SH-SY5Y (cell line): ENCODE data around the gene RFPL3.
"Not testable (repeated sequence)": the region's sequence is repeated elsewhere in the genome, so short reads cannot be mapped to it uniquely, and the experiment has no call there.

ENCODE experiments used
- GATA2 ChIP-seq: IDR thresholded peaks from 2 replicates; pipeline ENCODE4 v1.6.1; 2011; ENCODE audit warnings: mild to moderate bottlenecking, low read depth, low read length
- GATA3 ChIP-seq: IDR thresholded peaks from 2 replicates; pipeline ENCODE4 v1.6.1; 2011; ENCODE audit warnings: low read depth, mild to moderate bottlenecking, low read length, moderate library complexity

Gene RFPL3

DNA sequence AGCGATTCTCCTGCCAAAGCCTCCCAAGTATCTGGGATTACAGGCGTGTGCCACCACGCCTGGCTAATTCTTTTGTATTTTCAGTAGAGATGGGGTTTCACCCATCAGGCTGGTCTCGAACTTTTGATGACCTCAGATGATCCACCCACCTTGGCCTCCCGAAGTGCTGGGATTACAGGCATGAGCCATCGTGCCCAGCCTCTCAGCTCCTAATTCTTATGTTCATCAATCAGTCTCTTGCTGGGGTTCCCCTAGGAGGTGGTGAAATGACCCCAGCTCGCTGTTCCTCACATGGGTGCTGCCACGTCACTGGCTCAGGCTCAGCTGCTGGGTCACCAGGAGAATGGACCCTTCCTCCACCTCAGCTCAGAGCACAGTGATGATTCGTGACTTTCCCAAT, at the start of gene RFPL3:
Gene RFPL3, plus strand, starts transcription at position 301 of the 400 bp plus-strand sequence. CDS start 205 bp downstream, outside the sequence.
- not testable (repeated sequence) for TF ChIP-seq GATA2, GATA3

DNA sequence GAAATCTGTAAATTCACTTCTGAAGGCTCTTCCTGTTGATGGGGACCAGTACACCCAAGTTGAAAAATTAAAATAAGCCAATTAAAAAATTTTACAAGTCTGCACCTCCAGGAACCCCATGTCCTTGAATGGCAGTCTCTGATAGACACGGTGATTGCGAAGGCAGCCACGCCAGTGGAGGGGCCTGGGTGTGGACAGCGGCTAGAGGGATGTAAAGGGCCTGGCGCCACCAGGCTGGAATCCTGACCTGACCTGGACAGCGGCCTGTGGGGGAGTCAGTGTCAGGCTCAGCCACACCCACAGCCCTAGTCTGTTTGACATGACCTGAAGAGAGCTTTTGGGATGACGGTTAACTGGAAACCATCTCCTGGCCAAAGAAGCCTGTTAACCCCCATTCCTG, 49.5 kb upstream of the RFPL3 start:
- TF ChIP-seq GATA3 (no peak), GATA2 (no peak)

DNA sequence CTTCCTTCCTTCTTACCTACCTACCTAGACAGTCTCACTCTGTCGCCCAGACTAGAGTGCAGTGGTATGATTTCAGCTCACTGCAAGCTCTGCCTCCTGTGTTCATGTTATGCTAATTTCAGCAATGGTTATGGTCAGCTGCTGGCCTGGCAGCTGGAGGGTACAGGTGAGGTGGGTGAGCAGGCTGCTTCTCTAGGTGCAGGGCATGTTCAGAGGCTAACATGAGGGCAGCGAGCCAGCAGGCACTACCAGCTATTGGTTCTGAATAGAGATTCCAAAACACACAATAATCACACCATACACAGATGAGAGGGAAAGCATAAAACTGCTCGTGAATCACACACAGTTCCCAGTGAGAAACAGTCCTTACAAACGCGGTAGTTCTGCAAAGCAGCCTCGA, 48.7 kb upstream of the RFPL3 start:
- TF ChIP-seq GATA2 (no peak), GATA3 (no peak)

DNA sequence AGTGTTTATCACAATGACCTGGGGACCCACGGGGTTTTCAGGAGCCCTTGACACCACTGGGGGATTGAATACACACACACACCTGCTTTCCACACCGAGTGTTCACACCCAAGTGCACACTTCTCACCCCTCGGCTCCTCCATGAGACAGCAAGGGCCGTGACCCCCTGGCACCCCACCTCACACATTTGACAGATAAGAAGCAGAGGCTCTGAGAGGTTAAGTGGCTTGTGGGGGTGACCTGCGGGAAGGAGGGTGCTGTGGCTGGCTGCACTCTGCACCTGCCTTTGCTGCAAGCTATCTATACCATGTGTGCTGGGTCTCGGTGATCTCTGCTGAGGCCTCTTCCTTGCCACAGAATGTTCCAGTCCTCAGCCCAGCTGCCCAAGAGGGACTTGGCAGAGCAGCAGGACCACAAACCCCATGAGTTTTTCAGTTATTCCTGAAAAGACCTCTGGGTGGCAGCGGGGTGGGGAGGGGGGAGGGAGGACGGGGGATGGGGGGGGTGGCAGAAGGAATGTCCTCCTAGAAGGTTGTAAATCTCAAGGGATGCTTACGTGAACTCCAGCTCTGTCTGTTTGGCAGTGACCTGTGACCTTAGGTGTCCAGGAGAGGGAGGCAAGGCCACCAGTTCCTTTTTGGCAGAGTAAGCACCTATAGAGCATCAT, 47.9 kb upstream of the RFPL3 start:
- no peak for TF ChIP-seq GATA3
- TF ChIP-seq GATA2, result no peak

DNA sequence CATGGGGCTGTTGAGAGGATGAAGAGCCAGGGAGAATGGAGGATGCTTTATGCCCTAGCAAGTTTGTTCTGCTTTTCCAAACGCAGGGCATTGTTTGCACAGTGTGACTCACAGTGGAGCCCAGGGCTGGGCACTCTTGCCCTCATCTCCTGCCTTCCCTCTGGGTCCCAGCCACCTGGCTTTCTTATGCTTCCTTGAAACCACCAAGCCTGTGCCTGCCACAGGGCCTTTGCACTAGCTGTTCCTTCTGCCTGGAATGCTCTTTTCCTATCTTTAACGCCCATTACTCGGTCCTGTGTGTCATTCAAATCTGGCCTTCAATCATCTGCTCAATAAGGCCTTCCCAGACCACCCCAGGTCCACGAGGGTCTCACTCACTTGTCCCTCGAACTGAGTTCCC, 46.9 kb upstream of the RFPL3 start:
- TF ChIP-seq GATA2 (no peak), GATA3 (no peak)

DNA sequence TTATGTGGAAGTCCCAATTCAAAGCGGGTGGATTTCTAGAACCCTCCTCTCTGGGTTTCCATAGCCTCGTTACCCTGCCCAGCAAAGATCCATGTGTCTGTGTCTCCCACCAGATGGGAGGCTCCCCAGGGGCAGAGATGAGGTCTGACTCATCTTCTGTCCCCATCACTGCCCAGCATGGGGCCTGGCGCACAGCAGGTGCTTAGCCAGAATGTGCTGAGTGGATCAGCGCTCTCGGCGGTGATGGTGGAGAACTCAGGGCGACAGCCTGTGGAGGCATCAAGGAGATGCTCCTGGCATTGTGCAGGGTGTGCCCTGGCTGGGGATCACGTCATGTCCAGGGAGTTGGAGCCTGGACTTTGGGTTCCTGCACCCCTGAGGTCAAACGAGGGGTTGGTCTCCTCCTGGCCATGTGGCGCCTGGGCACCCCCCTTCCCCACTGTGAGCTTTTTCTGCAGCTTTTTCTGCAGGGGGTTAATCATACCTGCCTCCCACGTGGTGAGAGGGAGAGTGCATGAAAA, 46.1 kb upstream of the RFPL3 start:
- TF ChIP-seq GATA2, result no peak
- no peak for TF ChIP-seq GATA3

DNA sequence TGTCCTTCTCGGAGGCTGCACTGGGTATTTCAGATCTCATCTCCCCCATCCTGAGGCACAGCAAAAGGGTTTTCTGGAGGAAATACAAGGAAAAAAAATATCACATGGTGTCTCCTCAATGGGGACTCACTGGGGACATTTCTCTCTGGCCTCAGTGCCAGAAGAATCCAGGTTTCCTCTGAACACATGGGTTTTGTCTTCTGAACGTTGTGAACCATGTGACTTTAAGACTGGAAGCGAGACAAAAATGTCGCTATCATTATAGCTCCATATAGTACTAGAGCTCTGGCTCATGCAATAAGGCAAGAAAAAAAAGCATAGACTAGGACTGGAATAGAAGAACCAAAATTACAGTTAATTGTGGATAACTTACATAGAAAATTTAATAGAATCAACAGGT, 44.9 kb upstream of the RFPL3 start:
- TF ChIP-seq GATA2 (no peak), GATA3 (no peak)

DNA sequence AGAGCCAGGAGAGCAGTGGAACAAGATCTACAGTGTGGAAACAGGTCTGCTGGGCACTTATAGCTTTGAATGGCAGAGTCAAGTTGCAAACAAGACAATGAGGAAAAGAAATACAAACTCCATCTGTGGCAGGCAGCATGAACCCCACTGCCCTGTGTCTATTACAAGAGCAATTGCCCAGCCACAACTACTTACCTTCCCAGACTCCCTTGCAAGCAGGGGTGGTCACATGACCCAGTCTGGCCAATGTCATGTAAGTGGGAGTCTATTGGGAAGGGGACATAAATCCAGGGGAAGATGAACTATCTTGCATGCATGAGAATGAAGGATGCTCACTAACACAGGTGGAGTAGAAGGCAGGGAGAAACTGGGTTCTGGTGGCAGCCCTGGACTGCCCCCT, 44.1 kb upstream of the RFPL3 start:
- no peak for TF ChIP-seq GATA2
- TF ChIP-seq GATA3, result no peak

DNA sequence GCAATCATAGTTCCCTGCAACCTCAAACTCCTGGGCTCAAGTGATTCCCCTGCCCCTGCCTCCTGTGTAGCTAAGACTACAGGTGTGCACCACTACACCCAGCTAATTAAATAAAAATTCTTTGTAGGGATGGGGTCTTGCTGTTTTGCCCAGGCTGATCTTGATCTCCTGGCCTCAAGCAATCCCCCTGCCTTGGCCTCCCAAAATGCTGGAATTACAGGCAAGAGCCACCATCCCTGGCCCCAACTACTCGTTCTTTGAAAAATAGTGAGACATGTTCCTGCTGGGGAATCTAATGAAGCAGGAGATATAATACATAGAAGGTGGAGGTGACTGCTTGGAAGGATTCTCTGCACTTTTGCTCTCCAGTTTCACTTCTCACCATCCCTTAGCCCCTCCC, 40.1 kb upstream of the RFPL3 start:
- TF ChIP-seq GATA3, result no peak
- TF ChIP-seq GATA2, result no peak

DNA sequence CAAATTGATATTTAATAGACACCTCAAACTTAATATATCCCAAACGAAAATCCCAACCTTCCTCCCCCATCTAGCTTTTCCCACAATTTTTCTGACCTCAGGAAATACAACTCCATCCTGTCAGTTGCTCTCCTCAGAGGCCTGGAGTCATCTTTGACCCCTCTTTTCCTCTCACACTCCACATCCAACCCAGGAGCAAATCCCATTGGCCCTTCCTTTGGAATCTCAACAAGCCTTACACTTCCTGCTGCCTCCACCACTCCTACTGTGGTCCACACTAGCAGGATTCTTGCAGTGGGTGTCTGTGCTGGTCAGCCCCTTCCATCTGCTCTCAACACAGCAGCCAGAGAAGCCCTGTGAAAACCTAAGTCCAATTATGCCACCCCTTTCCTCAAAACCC, 39.3 kb upstream of the RFPL3 start:
- TF ChIP-seq GATA2, result no peak
- TF ChIP-seq GATA3, result no peak

DNA sequence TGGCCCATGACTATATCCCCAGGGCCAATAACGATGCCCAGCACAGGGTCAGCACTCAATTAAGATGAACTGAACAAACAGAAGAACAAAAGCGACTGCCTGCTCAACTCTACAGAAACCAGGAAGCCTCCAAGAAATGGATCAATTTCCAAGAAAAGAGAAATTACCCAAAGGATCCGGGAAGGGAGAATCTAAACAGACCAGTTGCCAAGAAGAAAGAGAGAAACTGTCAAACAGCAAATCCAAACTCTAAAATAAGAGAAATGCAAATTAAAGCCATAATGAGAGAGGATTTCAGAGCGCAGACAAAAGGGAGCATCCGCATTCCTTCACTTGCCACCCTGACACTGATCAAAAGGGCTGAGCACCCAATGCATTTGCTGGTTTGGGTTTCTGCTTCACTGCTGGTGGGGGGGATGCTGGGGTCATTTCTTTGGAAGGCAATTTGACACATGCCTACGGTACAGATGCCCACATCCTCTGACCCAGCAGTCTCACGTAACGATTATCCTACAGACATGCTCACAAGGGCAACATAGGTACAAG, 37.7 kb upstream of the RFPL3 start:
- TF ChIP-seq GATA3 (no peak), GATA2 (no peak)

DNA sequence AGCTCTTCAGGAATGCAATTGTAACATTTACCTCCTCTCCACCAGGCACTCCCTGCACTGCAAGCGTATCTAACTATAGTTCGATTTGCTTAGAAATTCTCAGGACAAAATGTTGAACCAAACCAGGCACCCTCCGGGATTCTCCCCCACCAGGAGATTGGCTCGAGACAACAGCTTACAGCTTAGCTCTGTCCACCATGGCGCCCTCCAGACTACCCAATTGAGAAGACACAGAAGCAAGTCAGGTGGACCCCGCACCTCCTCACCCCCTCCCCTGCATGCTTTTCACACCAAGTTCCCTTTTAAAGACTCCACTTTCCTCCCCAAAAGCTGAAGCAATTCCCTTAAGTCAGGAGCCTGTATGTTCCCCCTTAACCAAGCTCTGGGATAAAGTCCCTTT, 34.7 kb upstream of the RFPL3 start:
- TF ChIP-seq GATA3 (no peak), GATA2 (no peak)

DNA sequence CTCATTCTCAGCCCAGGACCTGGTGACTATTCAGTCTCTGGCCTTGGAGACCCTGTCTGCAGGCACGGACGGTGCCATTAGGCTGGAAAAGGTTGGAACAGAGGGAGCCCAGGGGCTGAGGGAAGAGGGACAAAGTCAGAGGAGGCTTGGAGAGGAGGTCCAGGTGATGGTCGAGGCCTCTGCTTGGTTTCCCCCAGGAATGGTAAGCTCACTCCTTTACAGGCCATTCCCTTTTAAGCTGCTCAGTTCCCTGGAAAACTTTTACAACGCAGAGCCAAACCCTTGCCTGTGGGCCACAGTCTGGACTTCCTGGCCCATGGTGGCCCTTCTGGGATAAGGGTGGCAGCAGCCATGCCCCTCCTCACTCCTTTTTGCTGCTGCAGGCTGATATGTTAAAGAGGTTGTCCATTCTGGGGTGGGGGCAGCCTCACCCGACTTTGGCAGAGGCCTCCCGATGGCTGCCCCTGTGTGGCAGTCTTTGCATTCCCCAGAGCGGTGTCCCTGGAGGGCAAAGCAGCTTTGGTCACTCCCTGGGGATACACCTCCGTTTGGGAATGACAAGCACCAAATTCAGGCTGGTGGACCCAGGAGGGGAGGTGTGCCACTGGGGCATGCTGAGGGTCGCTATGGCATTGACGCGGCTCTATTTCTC, 34.0 kb upstream of the RFPL3 start:
- TF ChIP-seq GATA2 (no peak), GATA3 (no peak)

DNA sequence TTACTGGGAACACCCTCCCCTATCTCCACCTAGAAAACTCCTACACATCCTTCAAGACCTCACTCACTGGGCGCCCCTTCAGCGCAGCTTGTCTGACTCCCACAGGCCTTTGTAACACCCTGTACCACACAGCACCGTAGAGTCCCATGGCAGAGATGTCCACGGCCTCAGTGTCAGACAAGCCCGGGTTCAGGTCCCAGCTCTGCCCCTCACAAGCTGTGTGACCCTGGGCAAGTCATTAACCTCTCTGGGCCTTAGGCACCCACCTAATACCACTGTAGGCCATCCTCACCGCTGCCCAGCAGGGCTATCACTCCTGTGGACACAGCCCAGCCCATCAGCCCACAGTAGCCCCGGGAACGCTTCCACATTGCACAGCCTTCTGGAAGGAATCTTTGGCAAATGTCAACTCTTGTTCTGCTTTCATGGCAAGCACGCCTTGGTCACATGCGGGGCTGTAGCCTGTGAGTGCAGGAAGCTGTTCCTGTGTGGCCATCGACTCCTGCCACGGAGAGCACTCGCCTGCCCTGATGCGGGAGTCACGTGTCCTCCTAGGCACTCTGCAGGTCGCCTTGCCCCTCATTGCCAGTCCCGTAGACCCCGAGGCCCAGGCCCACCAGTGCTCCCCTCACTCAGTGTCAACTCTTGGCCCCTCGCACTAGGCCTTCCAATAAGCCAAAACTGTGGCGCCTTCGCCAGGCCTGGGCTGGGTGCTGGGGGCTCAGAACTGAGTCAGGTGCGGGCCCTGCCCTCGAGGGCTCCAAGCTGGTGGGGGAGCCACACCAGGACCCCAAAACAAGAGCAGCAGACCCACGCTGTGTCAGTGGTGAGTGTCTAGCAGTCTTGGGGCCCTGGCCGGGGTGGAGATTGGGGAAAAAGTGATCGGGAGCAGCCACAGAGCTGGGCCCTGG, 32.9 kb upstream of the RFPL3 start:
- TF ChIP-seq GATA3 (no peak), GATA2 (no peak)

DNA sequence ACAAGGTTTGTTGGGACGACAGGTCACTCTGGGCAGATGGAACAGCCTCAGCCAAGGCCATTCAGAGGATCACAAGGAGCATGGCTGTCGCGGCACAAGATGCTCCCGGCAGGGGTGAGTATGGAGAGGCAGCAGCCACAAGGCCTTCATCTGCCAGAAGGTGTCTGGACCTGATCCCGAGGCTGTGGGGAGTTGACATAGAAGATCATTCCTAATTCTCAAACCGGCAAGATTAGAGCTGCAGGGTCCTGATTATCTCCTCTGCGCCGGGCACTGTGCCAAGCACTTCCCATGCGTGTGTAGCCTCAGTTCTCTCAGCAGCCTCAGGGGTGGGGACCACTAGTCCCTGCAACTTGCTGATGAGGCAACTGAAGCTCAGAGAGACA, 32.3 kb upstream of the RFPL3 start:
- TF ChIP-seq GATA3 (no peak), GATA2 (peak; percentile 57; the same call in 1 of the 2 replicates)
